Fibroblast of pulmonary artery (primary cell): ENCODE data around the gene ANKRD34C.

Experiments used
- DNase-seq: peaks from one replicate; pipeline ENCODE4 v3.0.0-alpha.2; 2010; ENCODE audit warnings: low read depth
- H3K4me3 ChIP-seq: replicated peaks from 2 replicates; pipeline ENCODE4 v1.5.1; 2011; ENCODE audit warnings: low read depth, mild to moderate bottlenecking, control low read depth, low read length, moderate library complexity
- TF ChIP-seq, protein P1 (sequence below): IDR thresholded peaks from 2 replicates; pipeline ENCODE4 v1.5.1; 2011; ENCODE audit warnings: mild to moderate bottlenecking, control low read depth, low read length, inconsistent platforms; ENCODE audit errors: missing control alignments

ANKRD34C gene

DNA sequence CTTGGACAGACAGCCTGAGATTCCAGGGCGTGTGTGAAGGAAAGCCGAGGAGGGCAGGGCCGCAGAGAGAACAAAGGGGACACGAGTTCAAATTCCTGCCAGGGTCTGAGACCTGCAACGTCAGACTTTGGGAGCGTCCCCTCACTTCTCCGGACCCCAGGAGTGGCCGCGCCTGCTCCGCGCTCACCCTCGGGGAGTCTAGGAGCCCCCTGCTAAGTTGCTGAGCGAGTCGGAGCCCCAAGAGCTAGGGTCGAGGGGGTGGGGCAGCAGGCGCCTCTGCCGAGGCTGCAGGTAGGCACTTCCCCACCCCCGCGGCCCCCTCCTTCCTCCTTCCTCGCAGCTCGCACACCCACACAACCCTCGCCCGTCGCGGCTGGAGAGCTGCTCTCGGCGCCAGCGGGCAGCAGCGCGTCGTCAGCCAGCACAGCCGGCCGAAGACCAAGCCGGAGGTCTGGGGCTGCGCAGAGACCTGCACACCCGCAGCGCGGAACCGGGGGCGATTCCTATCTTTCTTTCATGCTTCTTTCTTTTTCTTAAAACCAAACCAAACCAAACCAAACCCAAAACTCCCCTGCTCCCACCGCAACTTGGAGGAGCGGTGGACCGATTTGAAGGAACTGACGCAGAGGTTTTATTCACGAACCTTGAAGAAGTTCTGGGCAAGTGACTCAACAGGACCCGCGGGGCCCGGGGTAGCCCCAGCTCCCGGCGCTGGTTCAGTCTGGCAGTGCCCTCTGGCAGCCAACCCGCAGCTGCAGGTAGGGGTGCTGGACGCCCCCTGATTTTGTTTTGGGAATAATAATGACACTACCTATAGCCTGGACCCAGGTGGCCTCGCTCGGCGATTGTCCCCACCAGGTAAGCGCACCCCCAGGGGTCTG is at the start of gene ANKRD34C:
Gene ANKRD34C (plus strand): TSS at position 352 of the 881 bp plus-strand sequence. CDS start 10,563 bp downstream, outside the sequence.
- no peak for DNase-seq
- TF ChIP-seq, protein P1, sequence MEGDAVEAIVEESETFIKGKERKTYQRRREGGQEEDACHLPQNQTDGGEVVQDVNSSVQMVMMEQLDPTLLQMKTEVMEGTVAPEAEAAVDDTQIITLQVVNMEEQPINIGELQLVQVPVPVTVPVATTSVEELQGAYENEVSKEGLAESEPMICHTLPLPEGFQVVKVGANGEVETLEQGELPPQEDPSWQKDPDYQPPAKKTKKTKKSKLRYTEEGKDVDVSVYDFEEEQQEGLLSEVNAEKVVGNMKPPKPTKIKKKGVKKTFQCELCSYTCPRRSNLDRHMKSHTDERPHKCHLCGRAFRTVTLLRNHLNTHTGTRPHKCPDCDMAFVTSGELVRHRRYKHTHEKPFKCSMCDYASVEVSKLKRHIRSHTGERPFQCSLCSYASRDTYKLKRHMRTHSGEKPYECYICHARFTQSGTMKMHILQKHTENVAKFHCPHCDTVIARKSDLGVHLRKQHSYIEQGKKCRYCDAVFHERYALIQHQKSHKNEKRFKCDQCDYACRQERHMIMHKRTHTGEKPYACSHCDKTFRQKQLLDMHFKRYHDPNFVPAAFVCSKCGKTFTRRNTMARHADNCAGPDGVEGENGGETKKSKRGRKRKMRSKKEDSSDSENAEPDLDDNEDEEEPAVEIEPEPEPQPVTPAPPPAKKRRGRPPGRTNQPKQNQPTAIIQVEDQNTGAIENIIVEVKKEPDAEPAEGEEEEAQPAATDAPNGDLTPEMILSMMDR: no peak
- H3K4me3 ChIP-seq: no peak within 1 kb of the TSS

DNA sequence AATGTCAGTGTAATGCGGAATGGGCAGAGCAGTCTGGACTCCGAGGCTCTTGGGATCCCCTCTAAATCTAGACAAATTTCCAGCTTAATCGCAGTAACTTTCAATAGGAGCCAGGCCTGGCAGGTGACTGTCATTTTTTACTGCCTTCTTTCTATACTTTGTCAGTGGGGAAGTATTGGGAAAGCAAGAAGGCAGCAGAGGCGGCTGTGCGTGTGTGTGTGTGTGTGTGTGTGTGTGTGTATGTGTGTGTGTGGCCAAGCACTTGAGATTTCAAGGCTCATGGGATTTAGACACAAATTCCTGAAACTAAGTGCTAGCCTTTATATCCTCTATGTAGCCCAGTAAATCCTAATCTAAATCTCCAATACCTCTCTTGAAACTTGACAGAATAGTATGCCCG is 49.3 kb upstream of the ANKRD34C start:
- H3K4me3 ChIP-seq: no peak overlapping the region
- DNase-seq: no peak
- TF ChIP-seq, protein P1: no peak

DNA sequence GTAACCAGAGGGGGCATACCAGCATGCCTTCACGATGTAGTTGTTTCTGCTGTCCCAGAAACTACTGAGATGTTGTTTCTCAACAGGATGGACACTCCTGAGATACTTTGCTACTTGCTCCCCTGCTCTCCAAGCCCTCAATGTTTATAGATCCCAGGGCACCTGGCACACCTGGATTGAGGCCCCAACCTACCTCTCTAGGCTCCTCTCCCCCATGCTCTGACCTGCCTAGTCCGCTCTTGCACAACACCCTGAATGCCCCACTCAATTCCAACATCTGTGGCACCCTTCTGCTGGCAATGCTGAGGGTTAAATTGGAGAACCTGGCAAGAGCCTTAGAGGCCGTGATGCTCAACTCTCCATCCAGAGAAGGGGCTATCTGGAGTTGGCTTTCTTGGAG is 42.5 kb upstream of the ANKRD34C start:
- TF ChIP-seq, protein P1: no peak
- no peak overlapping the region for H3K4me3 ChIP-seq
- no peak for DNase-seq

DNA sequence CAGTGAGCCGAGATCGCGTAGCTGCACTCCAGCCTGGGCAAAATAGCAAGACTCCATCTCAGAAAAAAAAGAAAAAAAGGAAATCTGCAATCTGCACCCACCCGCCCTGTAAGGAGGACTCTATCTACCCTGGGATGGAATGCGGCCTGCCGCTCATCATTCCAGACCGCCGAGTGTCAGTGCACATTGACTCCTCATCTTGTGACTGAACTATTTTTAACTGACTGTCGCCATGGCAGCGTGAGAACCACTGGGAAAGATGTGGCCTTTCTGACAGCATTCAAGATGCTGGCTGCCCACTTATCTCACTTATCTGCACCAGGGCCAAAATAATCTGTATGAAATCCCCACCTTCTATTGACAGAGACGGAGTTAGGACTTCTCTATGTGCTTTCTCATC is 38.8 kb upstream of the ANKRD34C start:
- DNase-seq: peak; percentile 1
- no peak overlapping the region for H3K4me3 ChIP-seq
- TF ChIP-seq, protein P1: no peak

DNA sequence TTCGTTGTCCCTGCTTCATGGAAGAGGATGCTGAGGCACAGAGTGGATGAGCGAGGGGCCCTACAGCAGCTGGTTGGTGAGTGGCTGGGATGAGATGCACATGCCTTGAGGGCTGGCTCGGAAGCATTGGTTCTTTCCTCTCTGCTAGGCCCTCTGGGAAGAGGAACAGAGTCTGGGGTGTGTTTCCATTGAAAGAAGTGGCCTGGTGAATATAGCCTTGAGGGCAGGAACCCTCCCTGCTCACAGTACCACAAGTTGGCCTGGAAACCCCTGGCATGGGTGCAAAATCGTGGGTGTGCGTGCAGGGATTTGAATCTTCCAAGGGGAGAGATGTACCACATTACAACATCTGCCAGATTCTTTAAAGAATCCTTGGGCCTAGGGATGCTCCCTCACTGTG is 37.6 kb upstream of the ANKRD34C start:
- TF ChIP-seq, protein P1: no peak
- no peak overlapping the region for H3K4me3 ChIP-seq
- DNase-seq: no peak

DNA sequence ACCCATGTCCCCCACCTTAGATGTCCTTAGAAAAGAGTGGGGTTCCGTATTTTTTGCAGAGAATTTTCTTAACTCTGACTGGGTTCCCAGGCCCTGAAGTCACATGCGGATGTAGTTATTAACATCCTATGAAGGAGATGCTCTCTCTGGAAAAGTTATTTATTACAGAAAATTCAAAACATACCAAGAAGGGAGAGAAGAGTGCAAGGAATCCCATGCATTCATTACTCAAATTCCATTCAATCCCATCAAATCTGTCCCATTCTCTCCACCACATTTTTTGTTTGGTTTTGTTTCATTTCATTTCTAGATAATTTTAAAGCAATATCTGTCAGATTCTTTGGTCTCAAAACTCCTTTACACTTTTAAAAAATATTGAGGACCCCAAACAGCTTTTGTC is 34.3 kb upstream of the ANKRD34C start:
- H3K4me3 ChIP-seq: no peak overlapping the region
- no peak for DNase-seq
- TF ChIP-seq, protein P1: no peak

DNA sequence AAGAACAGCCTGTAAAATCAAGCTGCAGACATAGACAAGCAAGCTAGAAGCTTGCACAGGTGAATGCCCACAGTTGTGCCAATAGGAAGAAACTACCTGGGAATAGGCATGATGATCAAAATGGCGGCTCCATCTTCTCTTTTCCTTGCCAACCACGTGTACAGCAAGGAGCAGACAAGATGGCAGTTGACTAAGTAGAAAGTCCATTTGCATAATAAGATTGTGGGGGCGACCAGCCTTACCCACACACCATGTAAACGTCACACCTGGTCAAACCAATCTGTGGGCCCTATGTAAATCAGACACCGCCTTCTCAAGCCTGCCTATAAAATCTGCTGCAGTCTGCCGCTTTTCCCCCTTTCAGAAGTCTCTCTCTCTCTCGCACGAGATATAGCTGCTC is 25.1 kb upstream of the ANKRD34C start:
- no peak overlapping the region for H3K4me3 ChIP-seq
- DNase-seq: no peak
- TF ChIP-seq, protein P1: no peak
